Measurements from ENCODE around the gene MRTFB.

GRCh38 chr16:14139872-14140271 is 68.8 kb downstream of the MRTFB start:
- no peak for TF ChIP-seq TARDBP (IDR thresholded peaks at IDR 0.05)
- TF ChIP-seq FOXK2 (IDR thresholded peaks at IDR 0.05): no peak
- TF ChIP-seq FOXM1 (IDR thresholded peaks at IDR 0.05; ENCODE audit: borderline replicate concordance): no peak
- TF ChIP-seq SUZ12 (IDR thresholded peaks at IDR 0.05): no peak

All from HEK293T (cell line).